ENCODE results near the gene CKB.

- no peak for TF ChIP-seq REST (IDR thresholded peaks at IDR 0.05)
- no peak for TF ChIP-seq CTCF (IDR thresholded peaks at IDR 0.05; ENCODE audit: low read depth, low read length, missing input control)
- TF ChIP-seq JUND (IDR thresholded peaks at IDR 0.05) = no peak
- no peak for TF ChIP-seq SP1 (IDR thresholded peaks at IDR 0.05)
- TF ChIP-seq ATF3 (IDR thresholded peaks at IDR 0.05) = no peak
- no peak for TF ChIP-seq FOXA1 (IDR thresholded peaks at IDR 0.05)
- no peak for TF ChIP-seq YY1 (IDR thresholded peaks at IDR 0.05)
Observed at GRCh38 chr14:103520269-103520656, 2.4 kb downstream of the CKB start.

All from liver (tissue), 3 donors.